Neural progenitor cell (in vitro differentiated cells): ENCODE data around the gene STRIP1.

ENCODE experiments used
- EZH2 ChIP-seq: fragments of 200-600 bp; sonication (generic); IDR thresholded peaks from 2 replicates; pipeline ENCODE4 v1.6.1; 2017; ENCODE audit warnings: antibody characterized with exemption, mild to moderate bottlenecking, moderate library complexity
- EZH2phosphoT487 ChIP-seq: fragments of 200-600 bp; sonication (generic); IDR thresholded peaks from 2 replicates; pipeline ENCODE4 v1.6.1; 2017; ENCODE audit warnings: antibody characterized with exemption
- TF ChIP-seq, protein P1 (sequence below): fragments of 200-600 bp; sonication (generic); IDR thresholded peaks from 2 replicates; pipeline ENCODE4 v1.5.1; 2017; ENCODE audit warnings: antibody characterized with exemption, mild to moderate bottlenecking

DNA sequence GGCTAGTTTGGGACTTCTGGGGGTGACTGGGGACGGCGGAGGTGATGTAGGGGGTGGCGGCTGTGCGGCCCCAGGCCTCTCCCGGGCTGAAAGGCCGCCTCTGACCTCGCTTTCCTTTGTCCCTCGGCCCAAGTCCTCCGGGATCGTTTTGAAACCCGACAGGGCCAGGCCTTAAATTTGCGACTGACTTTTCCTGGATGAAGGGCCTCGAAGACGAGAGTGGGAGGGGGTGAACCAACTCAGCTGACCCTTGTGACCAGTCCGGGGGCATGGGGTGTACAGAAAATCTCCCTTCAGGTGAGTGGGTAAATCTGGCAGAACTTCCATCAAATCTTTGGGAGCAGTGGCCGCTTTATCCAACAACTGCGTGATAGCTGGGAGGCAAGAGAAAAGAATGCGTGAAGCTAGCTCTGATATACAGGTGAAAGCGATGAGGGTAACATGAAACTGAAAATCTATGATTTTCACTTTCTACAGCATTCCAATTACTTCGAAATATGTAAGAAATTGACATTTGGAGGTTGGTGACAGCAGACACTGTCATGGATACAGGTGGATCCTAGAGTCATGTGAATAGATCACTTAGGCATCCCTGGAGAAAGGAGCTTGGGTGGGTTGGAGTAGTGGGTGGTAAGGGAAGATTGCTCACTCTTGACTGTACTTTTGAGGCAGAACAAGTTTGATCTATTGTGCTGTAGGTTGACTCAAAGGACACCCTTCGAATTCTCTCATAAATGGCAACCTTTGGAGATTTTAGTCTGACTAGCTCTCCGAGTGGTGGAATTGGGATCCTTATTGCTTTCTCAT, 49.0 kb upstream of the STRIP1 start:
- TF ChIP-seq, protein P1, sequence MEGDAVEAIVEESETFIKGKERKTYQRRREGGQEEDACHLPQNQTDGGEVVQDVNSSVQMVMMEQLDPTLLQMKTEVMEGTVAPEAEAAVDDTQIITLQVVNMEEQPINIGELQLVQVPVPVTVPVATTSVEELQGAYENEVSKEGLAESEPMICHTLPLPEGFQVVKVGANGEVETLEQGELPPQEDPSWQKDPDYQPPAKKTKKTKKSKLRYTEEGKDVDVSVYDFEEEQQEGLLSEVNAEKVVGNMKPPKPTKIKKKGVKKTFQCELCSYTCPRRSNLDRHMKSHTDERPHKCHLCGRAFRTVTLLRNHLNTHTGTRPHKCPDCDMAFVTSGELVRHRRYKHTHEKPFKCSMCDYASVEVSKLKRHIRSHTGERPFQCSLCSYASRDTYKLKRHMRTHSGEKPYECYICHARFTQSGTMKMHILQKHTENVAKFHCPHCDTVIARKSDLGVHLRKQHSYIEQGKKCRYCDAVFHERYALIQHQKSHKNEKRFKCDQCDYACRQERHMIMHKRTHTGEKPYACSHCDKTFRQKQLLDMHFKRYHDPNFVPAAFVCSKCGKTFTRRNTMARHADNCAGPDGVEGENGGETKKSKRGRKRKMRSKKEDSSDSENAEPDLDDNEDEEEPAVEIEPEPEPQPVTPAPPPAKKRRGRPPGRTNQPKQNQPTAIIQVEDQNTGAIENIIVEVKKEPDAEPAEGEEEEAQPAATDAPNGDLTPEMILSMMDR = no peak
- TF ChIP-seq EZH2phosphoT487 (no peak), EZH2 (no peak)
